ENCODE data around the gene CYP4F8. TPM values are rescaled to one million over a fixed set of nuclear protein-coding genes. Genes with fewer than 3 reads are reported as not detected.

The CYP4F8 gene
- total RNA-seq, 1 experiment from 2014 or later = not detected

Other genes with a start within 250 kb of the CYP4F8 start
- 14.1 and 17.5 TPM in 2 replicates for gene AKAP8, start 235.4 kb upstream of the CYP4F8 start, total RNA-seq (2014; rRNA removed; shearing (Covaris generic))
- gene AKAP8L, start 196.2 kb upstream of the CYP4F8 start, total RNA-seq (2014; rRNA removed; shearing (Covaris generic)) = 53.2 and 56.4 TPM in 2 replicates
- gene WIZ, start 165.3 kb upstream of the CYP4F8 start, total RNA-seq (2014; rRNA removed; shearing (Covaris generic)) = 14.9 and 17.3 TPM in 2 replicates
- gene RASAL3, start 150.7 kb upstream of the CYP4F8 start, total RNA-seq (2014; rRNA removed; shearing (Covaris generic)) = not detected in 2 replicates
- gene PGLYRP2, start 135.7 kb upstream of the CYP4F8 start, total RNA-seq (2014; rRNA removed; shearing (Covaris generic)) = not detected in 2 replicates
- gene CYP4F22, start 106.7 kb upstream of the CYP4F8 start, total RNA-seq (2014; rRNA removed; shearing (Covaris generic)) = not detected in 2 replicates
- gene CYP4F3, start 25.7 kb downstream of the CYP4F8 start, total RNA-seq (2014; rRNA removed; shearing (Covaris generic)) = 1.4 and 3.3 TPM in 2 replicates
- 1.3 and 1.6 TPM in 2 replicates for gene CYP4F12, start 57.9 kb downstream of the CYP4F8 start, total RNA-seq (2014; rRNA removed; shearing (Covaris generic))
- not detected in 2 replicates for gene OR10H2, start 112.8 kb downstream of the CYP4F8 start, total RNA-seq (2014; rRNA removed; shearing (Covaris generic))
- gene OR10H3, start 122.8 kb downstream of the CYP4F8 start, total RNA-seq (2014; rRNA removed; shearing (Covaris generic)) = not detected in 2 replicates
- not detected in 2 replicates for gene OR10H5, start 172.4 kb downstream of the CYP4F8 start, total RNA-seq (2014; rRNA removed; shearing (Covaris generic))
- gene OR10H1, start 200.4 kb downstream of the CYP4F8 start, total RNA-seq (2014; rRNA removed; shearing (Covaris generic)) = not detected in 2 replicates